ENCODE data around the gene ADRA2B. TPM values are rescaled to one million over a fixed set of nuclear protein-coding genes. Genes with fewer than 3 reads are reported as not detected.
"Not testable (repeated sequence)": the region's sequence is repeated elsewhere in the genome, so short reads cannot be mapped to it uniquely, and the experiment has no call there.

Gene ADRA2B
- total and polyA plus RNA-seq, 9 donors: 0.48 to 1.8 (median 1.0) TPM

DNA sequence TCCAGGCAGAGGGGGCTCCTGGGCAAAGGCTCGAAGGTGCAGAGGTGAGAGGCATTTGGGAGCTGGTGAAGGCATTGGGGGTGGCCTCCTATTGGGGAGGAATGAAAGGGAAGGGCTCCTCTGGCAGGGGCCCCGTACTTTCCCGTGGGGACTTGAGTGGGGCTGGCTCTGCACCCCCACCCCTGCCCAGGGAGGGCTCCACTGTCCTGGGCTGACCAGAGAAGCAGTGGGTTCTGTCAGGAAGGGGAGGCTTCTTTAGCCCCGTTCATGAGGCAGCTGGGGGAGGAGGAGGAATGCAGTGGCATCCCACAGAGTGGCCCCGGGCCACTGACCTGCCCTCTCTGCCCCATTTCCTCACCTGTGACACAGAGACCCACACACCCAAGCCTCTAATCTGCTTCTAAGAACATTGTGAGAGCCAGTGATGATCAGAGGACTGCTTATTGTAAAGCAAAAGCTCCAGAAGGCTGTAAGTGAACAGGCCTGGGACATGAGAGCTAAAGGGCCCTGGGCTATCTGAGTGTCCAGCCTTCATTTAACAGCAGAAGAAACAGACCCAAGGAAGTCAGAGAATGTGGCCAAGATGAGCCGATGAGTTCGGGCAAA, 43.1 kb downstream of the ADRA2B start:
- Histone ChIP-seq H3K9me3 (no peaks in the 10 kb centered on the region), H3K27ac (no peak overlapping the region), H3K27me3 (no peaks in the 10 kb centered on the region), H3K4me1 (ENCODE audit: insufficient read depth) (no peaks in the 10 kb centered on the region), H3K36me3 (no peaks in the 10 kb centered on the region), H3K4me3 (no peak overlapping the region)
- DNase-seq: no peak
- TF ChIP-seq, protein P1, sequence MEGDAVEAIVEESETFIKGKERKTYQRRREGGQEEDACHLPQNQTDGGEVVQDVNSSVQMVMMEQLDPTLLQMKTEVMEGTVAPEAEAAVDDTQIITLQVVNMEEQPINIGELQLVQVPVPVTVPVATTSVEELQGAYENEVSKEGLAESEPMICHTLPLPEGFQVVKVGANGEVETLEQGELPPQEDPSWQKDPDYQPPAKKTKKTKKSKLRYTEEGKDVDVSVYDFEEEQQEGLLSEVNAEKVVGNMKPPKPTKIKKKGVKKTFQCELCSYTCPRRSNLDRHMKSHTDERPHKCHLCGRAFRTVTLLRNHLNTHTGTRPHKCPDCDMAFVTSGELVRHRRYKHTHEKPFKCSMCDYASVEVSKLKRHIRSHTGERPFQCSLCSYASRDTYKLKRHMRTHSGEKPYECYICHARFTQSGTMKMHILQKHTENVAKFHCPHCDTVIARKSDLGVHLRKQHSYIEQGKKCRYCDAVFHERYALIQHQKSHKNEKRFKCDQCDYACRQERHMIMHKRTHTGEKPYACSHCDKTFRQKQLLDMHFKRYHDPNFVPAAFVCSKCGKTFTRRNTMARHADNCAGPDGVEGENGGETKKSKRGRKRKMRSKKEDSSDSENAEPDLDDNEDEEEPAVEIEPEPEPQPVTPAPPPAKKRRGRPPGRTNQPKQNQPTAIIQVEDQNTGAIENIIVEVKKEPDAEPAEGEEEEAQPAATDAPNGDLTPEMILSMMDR (IDR thresholded peaks at IDR 0.05): no peak
- no peak for TF ChIP-seq EP300 (IDR thresholded peaks at IDR 0.05)
- no peak for TF ChIP-seq POLR2A (IDR thresholded peaks at IDR 0.05)
- intact Hi-C loops (cut with DNase I): no loop called here
- WGBS, 3 donors: 59 to 67% (median 66%) methylated on average over 7 of the region's 7 CpGs

DNA sequence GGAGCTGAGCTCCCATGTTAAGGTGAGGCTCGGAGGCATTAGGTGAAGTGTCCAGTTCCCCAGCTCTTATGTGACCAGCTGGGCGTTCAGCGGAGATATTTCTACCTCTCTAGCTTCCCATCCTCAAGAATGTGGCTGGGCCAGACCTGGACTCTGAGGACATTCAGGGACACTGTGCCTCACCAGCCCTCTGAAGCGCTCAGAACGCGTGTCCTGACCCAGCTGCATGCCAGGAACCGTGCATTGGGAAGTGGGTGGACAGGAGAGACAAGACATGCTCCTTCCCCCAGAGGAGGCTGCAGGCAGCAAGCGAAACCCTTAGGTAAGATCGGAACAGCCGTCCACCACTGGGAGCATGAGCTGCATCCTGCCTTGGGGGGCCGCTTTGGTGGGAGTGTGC, 43.6 kb downstream of the ADRA2B start:
- no peak for DNase-seq
- H3K9me3 ChIP-seq: no peaks in the 10 kb centered on the region
- no peak for TF ChIP-seq POLR2A (IDR thresholded peaks at IDR 0.05)
- TF ChIP-seq, protein P1 (IDR thresholded peaks at IDR 0.05): no peak
- TF ChIP-seq EP300 (IDR thresholded peaks at IDR 0.05): no peak
- no peaks in the 10 kb centered on the region for H3K27me3 ChIP-seq
- no peaks in the 10 kb centered on the region for H3K4me1 ChIP-seq (ENCODE audit: insufficient read depth)
- H3K27ac ChIP-seq: no peak overlapping the region
- no peak overlapping the region for H3K4me3 ChIP-seq
- WGBS, 3 donors: 82 to 87% (median 87%) methylated on average over 10 to 11 of the region's 11 CpGs
- intact Hi-C loops (cut with DNase I): no loop called here
- H3K36me3 ChIP-seq: no peaks in the 10 kb centered on the region

GRCh38 chr2:96071977-96072491, 44.3 kb downstream of the ADRA2B start:
- H3K27me3 ChIP-seq; H3K36me3 ChIP-seq; DNase-seq; intact Hi-C loops (cut with DNase I); H3K9me3 ChIP-seq; H3K4me1 ChIP-seq (ENCODE audit: insufficient read depth); H3K27ac ChIP-seq; H3K4me3 ChIP-seq: not testable (repeated sequence)
- 77 to 78% (median 78%) methylated on average over 7 to 8 of the region's 8 CpGs for WGBS, 3 donors

DNA sequence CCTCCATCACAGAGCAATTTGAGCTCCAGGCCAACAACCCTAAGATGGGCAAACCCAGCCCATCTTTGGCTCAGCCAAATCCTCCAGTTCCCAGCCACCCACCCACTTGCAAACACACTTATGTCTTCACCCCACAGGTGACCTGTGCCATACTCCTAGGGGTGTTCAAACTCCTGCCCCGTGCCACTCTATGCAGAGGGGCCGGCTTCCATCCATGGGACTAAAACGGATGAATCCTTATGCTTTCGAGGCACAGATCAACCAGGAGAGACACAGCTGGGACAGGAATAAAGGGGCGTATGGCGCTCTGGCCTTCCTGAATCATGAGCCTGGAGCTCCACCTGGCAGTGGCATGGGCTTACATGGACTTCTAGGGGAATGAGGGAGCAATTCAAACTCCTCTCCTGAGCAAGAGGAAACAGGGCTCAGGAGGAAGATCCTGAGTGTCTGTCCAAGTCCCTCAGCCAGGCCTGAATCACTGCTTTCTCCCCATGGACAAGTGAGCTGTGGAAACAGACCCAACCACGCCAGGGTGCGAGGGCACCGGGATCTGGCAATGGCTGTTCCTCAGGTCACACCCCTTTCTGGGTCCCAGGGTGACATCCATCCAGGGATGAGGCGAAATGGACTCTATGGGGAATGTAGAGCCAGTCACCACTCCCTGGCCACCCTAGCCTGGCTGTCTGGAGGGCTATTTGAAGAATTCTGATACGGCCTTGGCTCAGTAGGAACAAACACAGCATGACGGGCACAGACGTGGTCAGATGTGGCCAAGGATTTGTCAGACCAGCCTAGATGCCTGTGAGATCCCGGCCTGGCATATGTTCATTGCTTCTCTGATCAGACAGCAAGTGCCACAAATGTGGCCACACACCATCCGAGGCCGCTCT, 45.0 kb downstream of the ADRA2B start:
- H3K4me1 ChIP-seq (ENCODE audit: insufficient read depth); H3K4me3 ChIP-seq; H3K36me3 ChIP-seq; DNase-seq; intact Hi-C loops (cut with DNase I); H3K27ac ChIP-seq; H3K27me3 ChIP-seq; H3K9me3 ChIP-seq: not testable (repeated sequence)
- 86 to 93% (median 89%) methylated on average over 13 to 16 of the region's 16 CpGs for WGBS, 3 donors

GRCh38 chr2:96070351-96070750, 46.0 kb downstream of the ADRA2B start:
- H3K27me3 ChIP-seq; H3K9me3 ChIP-seq; H3K27ac ChIP-seq; H3K4me3 ChIP-seq; DNase-seq; H3K36me3 ChIP-seq; intact Hi-C loops (cut with DNase I); H3K4me1 ChIP-seq (ENCODE audit: insufficient read depth): not testable (repeated sequence)
- WGBS, 3 donors: 86 to 96% (median 93%) methylated on average over 5 of the region's 5 CpGs

DNA sequence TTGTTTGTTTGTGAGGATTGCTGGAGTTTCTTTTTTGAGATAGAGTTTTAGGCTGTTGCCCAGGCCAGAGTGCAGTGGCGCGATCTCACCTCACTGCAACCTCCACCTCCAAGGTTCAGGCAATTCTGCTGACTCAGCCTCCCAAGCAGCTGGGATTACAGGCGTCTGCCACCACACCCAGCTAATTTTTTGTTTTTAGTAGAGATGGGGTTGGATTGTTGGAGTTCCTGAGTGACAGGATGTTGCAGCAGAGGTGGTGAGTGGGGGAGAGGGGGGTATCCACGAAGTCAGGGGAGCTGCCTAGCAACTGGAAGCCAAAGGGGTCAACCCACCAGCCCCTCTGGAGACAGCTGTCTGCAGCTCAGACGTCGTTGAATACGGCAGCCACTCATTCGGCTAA, 46.5 kb downstream of the ADRA2B start:
- intact Hi-C loops (cut with DNase I): loop anchor here in 1 of 4 donors (10.0 kb wide), 1 partner anchor 1635 kb away; no protein-coding TSS in a partner anchor
- 24 to 43% (median 36%) methylated on average over 5 to 6 of the region's 8 CpGs for WGBS, 3 donors
- H3K4me1 ChIP-seq (ENCODE audit: insufficient read depth); H3K36me3 ChIP-seq; H3K27me3 ChIP-seq; DNase-seq; H3K4me3 ChIP-seq; H3K27ac ChIP-seq; H3K9me3 ChIP-seq: not testable (repeated sequence)

GRCh38 chr2:96067902-96068581, 48.3 kb downstream of the ADRA2B start:
- intact Hi-C loops (cut with DNase I): loop anchor here in 1 of 4 donors (10.0 kb wide), 1 partner anchor 1637 kb away; no protein-coding TSS in a partner anchor
- WGBS, 3 donors: 64 to 72% (median 72%) methylated on average over 9 of the region's 9 CpGs
- not testable (repeated sequence) for H3K36me3 ChIP-seq; DNase-seq; H3K9me3 ChIP-seq; H3K4me1 ChIP-seq (ENCODE audit: insufficient read depth); H3K27me3 ChIP-seq; H3K27ac ChIP-seq; H3K4me3 ChIP-seq

DNA sequence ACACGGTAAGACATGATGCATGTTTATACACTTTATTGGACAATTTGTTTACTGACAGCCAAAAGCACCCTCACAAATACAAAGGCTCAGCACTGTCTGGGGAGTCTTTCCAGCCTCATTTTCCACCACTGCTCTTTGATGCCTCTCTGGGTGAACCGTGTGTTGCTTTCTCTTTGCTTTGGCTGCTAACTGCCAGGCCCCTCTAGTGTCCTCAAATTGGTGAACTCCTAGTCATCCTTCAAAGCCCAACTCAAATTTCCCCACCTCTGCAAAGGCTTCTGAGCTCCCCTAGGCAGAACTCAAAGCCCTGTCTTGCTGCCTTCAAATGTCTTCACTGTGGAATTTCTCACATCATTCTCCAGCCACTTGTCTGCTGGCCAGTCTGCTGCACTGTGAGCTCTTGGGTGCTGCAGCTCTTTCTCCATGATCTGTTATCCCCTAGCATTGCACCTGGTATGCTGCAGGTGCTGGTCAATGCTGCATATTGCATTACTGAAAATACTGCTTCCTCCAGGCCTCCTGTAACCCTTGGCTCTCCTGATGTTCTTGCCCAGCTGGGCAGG, 49.2 kb downstream of the ADRA2B start:
- WGBS, 3 donors: 61 to 76% (median 70%) methylated on average over 2 of the region's 2 CpGs
- H3K27ac ChIP-seq; DNase-seq; H3K4me1 ChIP-seq (ENCODE audit: insufficient read depth); H3K4me3 ChIP-seq; H3K36me3 ChIP-seq; H3K9me3 ChIP-seq; H3K27me3 ChIP-seq: not testable (repeated sequence)
- intact Hi-C loops (cut with DNase I): loop anchor here in 1 of 4 donors (10.0 kb wide), 1 partner anchor 1638 kb away; no protein-coding TSS in a partner anchor
